Neuronal stem cell (in vitro differentiated cells): ENCODE measurements around the gene TGIF2LX. TPM values are rescaled to one million over a fixed set of nuclear protein-coding genes. Genes with fewer than 3 reads are reported as not detected.
"Not testable (repeated sequence)": the region's sequence is repeated elsewhere in the genome, so short reads cannot be mapped to it uniquely, and the experiment has no call there.

Experiments
- DNase-seq: peaks from one replicate; pipeline ENCODE4 v3.0.0-alpha.2; 2013; ENCODE audit warnings: low spot score
- H2AFZ ChIP-seq: one replicate; pipeline ENCODE4 v1.6.1; 2013; ENCODE audit warnings: mild to moderate bottlenecking, low read length, inconsistent platforms
- H2AK5ac ChIP-seq: 2 replicates; pipeline ENCODE4 v1.6.1; 2013; ENCODE audit warnings: low read depth, mild to moderate bottlenecking, inconsistent platforms, low read length, moderate library complexity, mixed read lengths
- H2BK120ac ChIP-seq: 2 replicates; pipeline ENCODE4 v1.6.1; 2013; ENCODE audit warnings: low read depth, mild to moderate bottlenecking, inconsistent platforms, low read length, moderate library complexity, mixed read lengths
- H2BK12ac ChIP-seq: one replicate; pipeline ENCODE4 v1.6.1; 2013; ENCODE audit warnings: low read length, inconsistent platforms
- H2BK15ac ChIP-seq: 2 replicates; pipeline ENCODE4 v1.6.1; 2013; ENCODE audit warnings: mild to moderate bottlenecking, low read length, inconsistent platforms, mixed read lengths
- H2BK5ac ChIP-seq: one replicate; pipeline ENCODE4 v1.6.1; 2013; ENCODE audit warnings: inconsistent platforms, mild to moderate bottlenecking, low read length, moderate library complexity
- H3K14ac ChIP-seq: one replicate; pipeline ENCODE4 v1.6.1; 2013; ENCODE audit warnings: low read length, inconsistent platforms
- H3K18ac ChIP-seq: 2 replicates; pipeline ENCODE4 v1.6.1; 2013; ENCODE audit warnings: low read length, inconsistent platforms
- H3K23ac ChIP-seq: 2 replicates; pipeline ENCODE4 v1.6.1; 2013; ENCODE audit warnings: low read depth, mild to moderate bottlenecking, mixed read lengths, low read length, inconsistent platforms; ENCODE audit not compliant: poor library complexity
- H3K27ac ChIP-seq: replicated peaks from 3 replicates; pipeline ENCODE4 v1.5.1; 2013; ENCODE audit warnings: low read length, inconsistent platforms
- H3K27me3 ChIP-seq, 3 experiments: 2 replicates each; pipeline ENCODE4 v1.6.1; 2013; ENCODE audit warnings: low read length in 3 of 3, mild to moderate bottlenecking in 2 of 3, inconsistent platforms in 1 of 3, low read depth in 1 of 3, mixed read lengths in 1 of 3, moderate library complexity in 1 of 3; ENCODE audit not compliant: control insufficient read depth in 3 of 3, insufficient read depth in 3 of 3
- H3K36me3 ChIP-seq, 2 donors: replicated peaks in 1 of 2; 2 replicates each; pipeline ENCODE4 v1.6.1; 2013; ENCODE audit warnings: low read length in 2 of 2; ENCODE audit not compliant: control insufficient read depth in 2 of 2, insufficient read depth in 2 of 2
- H3K4ac ChIP-seq: 2 replicates; pipeline ENCODE4 v1.6.1; 2013; ENCODE audit warnings: inconsistent platforms, mild to moderate bottlenecking, low read length, moderate library complexity
- H3K4me1 ChIP-seq, 2 donors: 1 replicate in 1 of 2; 2 replicates in 1 of 2; pipeline ENCODE4 v1.6.1; 2013; ENCODE audit warnings: low read length in 2 of 2, low read depth in 1 of 2; ENCODE audit not compliant: control insufficient read depth in 2 of 2, insufficient read depth in 1 of 2
- H3K4me2 ChIP-seq: one replicate; pipeline ENCODE4 v1.6.1; 2013; ENCODE audit warnings: mild to moderate bottlenecking, low read length, inconsistent platforms; ENCODE audit not compliant: insufficient read depth, poor library complexity, severe bottlenecking
- H3K4me3 ChIP-seq, 2 donors: 2 replicates each; pipeline ENCODE4 v1.5.1; 2013; ENCODE audit warnings: low read length in 2 of 2, mild to moderate bottlenecking in 2 of 2, inconsistent platforms in 1 of 2, moderate library complexity in 1 of 2
- H3K79me1 ChIP-seq: one replicate; pipeline ENCODE4 v1.6.1; 2013; ENCODE audit warnings: low read depth, mild to moderate bottlenecking, inconsistent platforms, low read length, moderate library complexity
- H3K9ac ChIP-seq: one replicate; pipeline ENCODE4 v1.6.1; 2013; ENCODE audit warnings: mild to moderate bottlenecking, low read depth, low read length, inconsistent platforms; ENCODE audit not compliant: poor library complexity
- H3K9me3 ChIP-seq, 2 donors: replicated peaks in 1 of 2; 2 replicates each; pipeline versions ENCODE3 to v1.6.1; 2013; ENCODE audit warnings: low read length in 2 of 2, mild to moderate bottlenecking in 2 of 2, inconsistent platforms in 1 of 2, low read depth in 1 of 2, mixed read lengths in 1 of 2, moderate library complexity in 1 of 2; ENCODE audit not compliant: control insufficient read depth in 2 of 2, insufficient read depth in 1 of 2
- H4K8ac ChIP-seq: one replicate; pipeline ENCODE4 v1.6.1; 2013; ENCODE audit warnings: low read depth, mild to moderate bottlenecking, inconsistent platforms, low read length, moderate library complexity
- H4K91ac ChIP-seq: one replicate; pipeline ENCODE4 v1.6.1; 2013; ENCODE audit warnings: low read length, low read depth, mild to moderate bottlenecking, inconsistent platforms; ENCODE audit not compliant: poor library complexity
- WGBS, 2 donors: extraction: QIAGEN DNeasy Blood & Tissue Kit; methylation state at CpG; one replicate each; pipeline ENCODE4 v1.1.7; 2013; ENCODE audit warnings: missing lambda C conversion rate in 2 of 2, mixed read lengths in 1 of 2; ENCODE audit not compliant: insufficient read length in 2 of 2, insufficient replicate concordance in 1 of 2; ENCODE audit errors: extremely low coverage in 2 of 2; 5-methylcytosine and 5-hydroxymethylcytosine counted together
- polyA plus RNA-seq, 2 experiments: library from polyadenylated mRNA; stranded (reverse); fragments of 200-250 nt; gene quantifications; one replicate each; pipeline ENCODE4 v1.2.3, GENCODE V29; 2013

TGIF2LX gene
- polyA plus RNA-seq (2013, experiment 1 of 2), result not detected
- not detected for polyA plus RNA-seq (2013, experiment 2 of 2)

- H3K4me1 ChIP-seq, H3K23ac ChIP-seq, H2BK5ac ChIP-seq, H4K91ac ChIP-seq, H2AK5ac ChIP-seq, H2AFZ ChIP-seq, H3K79me1 ChIP-seq, H2BK120ac ChIP-seq, H2BK12ac ChIP-seq, H2BK15ac ChIP-seq, H3K4me3 ChIP-seq, DNase-seq, H3K9ac ChIP-seq, H3K14ac ChIP-seq, H3K36me3 ChIP-seq, H4K8ac ChIP-seq, H3K4ac ChIP-seq, H3K27ac ChIP-seq, H3K18ac ChIP-seq, H3K4me2 ChIP-seq, H3K9me3 ChIP-seq, H3K27me3 ChIP-seq: not testable (repeated sequence)
- WGBS, 2 donors, result no CpG with 5 or more reads among the region's 9 CpGs
These were observed at the start of gene TGIF2LX for GRCh38 chrX:89921665-89922064. TSS of gene TGIF2LX (plus strand) at chrX:89921908. CDS start at chrX:89922086, 178 bp downstream.

GRCh38 chrX:89922338-89922934 lies 728 bp downstream of the TGIF2LX start:
- H3K27me3 ChIP-seq, H3K23ac ChIP-seq, H3K4me1 ChIP-seq, H3K9me3 ChIP-seq, H2BK15ac ChIP-seq, H3K9ac ChIP-seq, H4K91ac ChIP-seq, H3K14ac ChIP-seq, H4K8ac ChIP-seq, H3K79me1 ChIP-seq, H2BK12ac ChIP-seq, H3K4me2 ChIP-seq, H3K18ac ChIP-seq, DNase-seq, H3K4ac ChIP-seq, H2AK5ac ChIP-seq, H3K36me3 ChIP-seq, H3K4me3 ChIP-seq, H2AFZ ChIP-seq, H2BK120ac ChIP-seq, H3K27ac ChIP-seq, H2BK5ac ChIP-seq: not testable (repeated sequence)
- WGBS, 2 donors, result no CpG with 5 or more reads among the region's 18 CpGs

- not testable (repeated sequence) for H3K9me3 ChIP-seq, H4K8ac ChIP-seq, H3K36me3 ChIP-seq, H3K23ac ChIP-seq, H3K4me1 ChIP-seq, H3K27me3 ChIP-seq, H3K4me3 ChIP-seq, H2AK5ac ChIP-seq, H2BK5ac ChIP-seq, H4K91ac ChIP-seq, H3K14ac ChIP-seq, H3K18ac ChIP-seq, H3K9ac ChIP-seq, H3K27ac ChIP-seq, H2AFZ ChIP-seq, H3K4me2 ChIP-seq, H3K4ac ChIP-seq, H2BK12ac ChIP-seq, H3K79me1 ChIP-seq, H2BK120ac ChIP-seq, DNase-seq, H2BK15ac ChIP-seq
- no CpG with 5 or more reads among the region's 5 CpGs for WGBS, 2 donors
These were observed 21.4 kb downstream of the TGIF2LX start for GRCh38 chrX:89943077-89943476.

GRCh38 chrX:89965588-89965987 lies 43.9 kb downstream of the TGIF2LX start:
- not testable (repeated sequence) for H2BK5ac ChIP-seq, H3K4me1 ChIP-seq, H3K4ac ChIP-seq, H3K27ac ChIP-seq, H2BK15ac ChIP-seq, H2AFZ ChIP-seq, H2BK12ac ChIP-seq, H3K79me1 ChIP-seq, H3K4me3 ChIP-seq, H3K23ac ChIP-seq, H2BK120ac ChIP-seq, H3K14ac ChIP-seq, H3K27me3 ChIP-seq, H3K9me3 ChIP-seq, DNase-seq, H3K18ac ChIP-seq, H4K8ac ChIP-seq, H2AK5ac ChIP-seq, H3K9ac ChIP-seq, H3K36me3 ChIP-seq, H4K91ac ChIP-seq, H3K4me2 ChIP-seq
- WGBS, 2 donors, result no CpG with 5 or more reads among the region's 24 CpGs
